NCI-H1092 (cell line): Measurements from ENCODE around the gene UROC1.
A peak's percentile ranks its signal among the peaks of the same experiment; 100 is the strongest.

ENCODE experiments used
- DNase-seq: peaks from one replicate; lab custom pipeline; 2025; lab: John Stamatoyannopoulos, UW

The UROC1 gene

GRCh38 chr3:126478581-126479310, 38.8 kb downstream of the UROC1 start:
- DNase-seq, result no peak

- DNase-seq, result no peak
Observed at GRCh38 chr3:126477061-126477380, 40.6 kb downstream of the UROC1 start.

- DNase-seq, result peak; percentile 68
Observed at GRCh38 chr3:126476166-126477060, 41.2 kb downstream of the UROC1 start.

GRCh38 chr3:126475413-126476114, 42.0 kb downstream of the UROC1 start, which contains the start of gene ZXDC:
ZXDC (minus strand) TSS chr3:126475891; CDS start chr3:126475865, 26 bp downstream.
- DNase-seq, result peak; percentile 90

GRCh38 chr3:126474498-126475412, 42.8 kb downstream of the UROC1 start:
- DNase-seq, result no peak

GRCh38 chr3:126473292-126474168, 44.0 kb downstream of the UROC1 start:
- no peak for DNase-seq

GRCh38 chr3:126472277-126473006, 45.1 kb downstream of the UROC1 start:
- peak; percentile 20 for DNase-seq

- DNase-seq, result no peak
Observed at GRCh38 chr3:126469479-126469878, 48.1 kb downstream of the UROC1 start.

GRCh38 chr3:126468028-126468891, 49.3 kb downstream of the UROC1 start:
- no peak for DNase-seq

GRCh38 chr3:126467611-126467955, 50.0 kb downstream of the UROC1 start:
- no peak for DNase-seq

- no peak for DNase-seq
Observed at GRCh38 chr3:126466886-126467610, 50.5 kb downstream of the UROC1 start.

- DNase-seq, result no peak
Observed at GRCh38 chr3:126465928-126466544, 51.5 kb downstream of the UROC1 start.

GRCh38 chr3:126464997-126465396, 52.6 kb downstream of the UROC1 start:
- no peak for DNase-seq

- DNase-seq, result no peak
Observed at GRCh38 chr3:126464494-126464893, 53.1 kb downstream of the UROC1 start.

GRCh38 chr3:126464093-126464492, 53.5 kb downstream of the UROC1 start:
- DNase-seq, result no peak

GRCh38 chr3:126463521-126463920, 54.1 kb downstream of the UROC1 start:
- no peak for DNase-seq

- no peak for DNase-seq
Observed at GRCh38 chr3:126461450-126462070, 56.0 kb downstream of the UROC1 start.
